ENCODE data around the gene KCNAB1.

The KCNAB1 gene

DNA sequence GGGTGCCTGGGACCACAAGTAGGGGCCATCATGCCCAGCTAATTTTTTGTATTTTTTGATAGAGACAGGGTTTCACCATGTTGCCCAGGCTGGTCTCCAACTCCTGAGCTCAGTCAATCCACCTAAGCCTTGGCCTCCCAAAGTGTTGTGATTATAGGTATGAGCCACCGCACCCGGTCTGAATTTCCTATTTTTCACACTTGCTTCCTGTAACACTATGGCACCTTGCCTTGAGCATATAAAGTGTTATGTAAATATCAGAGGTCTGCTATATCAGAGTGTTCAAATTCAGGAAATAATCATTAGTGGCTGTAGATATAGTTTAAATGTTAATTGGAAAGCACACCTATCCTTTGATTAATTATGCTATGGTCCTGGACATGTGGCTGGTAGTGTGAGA lies 165.2 kb downstream of the KCNAB1 start:
- no peak overlapping the region for H3K4me3 ChIP-seq (ENCODE audit: low read length)
- DNase-seq (ENCODE audit: low read depth) = no peak
- TF ChIP-seq, protein P1, sequence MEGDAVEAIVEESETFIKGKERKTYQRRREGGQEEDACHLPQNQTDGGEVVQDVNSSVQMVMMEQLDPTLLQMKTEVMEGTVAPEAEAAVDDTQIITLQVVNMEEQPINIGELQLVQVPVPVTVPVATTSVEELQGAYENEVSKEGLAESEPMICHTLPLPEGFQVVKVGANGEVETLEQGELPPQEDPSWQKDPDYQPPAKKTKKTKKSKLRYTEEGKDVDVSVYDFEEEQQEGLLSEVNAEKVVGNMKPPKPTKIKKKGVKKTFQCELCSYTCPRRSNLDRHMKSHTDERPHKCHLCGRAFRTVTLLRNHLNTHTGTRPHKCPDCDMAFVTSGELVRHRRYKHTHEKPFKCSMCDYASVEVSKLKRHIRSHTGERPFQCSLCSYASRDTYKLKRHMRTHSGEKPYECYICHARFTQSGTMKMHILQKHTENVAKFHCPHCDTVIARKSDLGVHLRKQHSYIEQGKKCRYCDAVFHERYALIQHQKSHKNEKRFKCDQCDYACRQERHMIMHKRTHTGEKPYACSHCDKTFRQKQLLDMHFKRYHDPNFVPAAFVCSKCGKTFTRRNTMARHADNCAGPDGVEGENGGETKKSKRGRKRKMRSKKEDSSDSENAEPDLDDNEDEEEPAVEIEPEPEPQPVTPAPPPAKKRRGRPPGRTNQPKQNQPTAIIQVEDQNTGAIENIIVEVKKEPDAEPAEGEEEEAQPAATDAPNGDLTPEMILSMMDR (IDR thresholded peaks at IDR 0.05; ENCODE audit: insufficient read depth, low read depth, low read length, missing control alignments) = no peak

DNA sequence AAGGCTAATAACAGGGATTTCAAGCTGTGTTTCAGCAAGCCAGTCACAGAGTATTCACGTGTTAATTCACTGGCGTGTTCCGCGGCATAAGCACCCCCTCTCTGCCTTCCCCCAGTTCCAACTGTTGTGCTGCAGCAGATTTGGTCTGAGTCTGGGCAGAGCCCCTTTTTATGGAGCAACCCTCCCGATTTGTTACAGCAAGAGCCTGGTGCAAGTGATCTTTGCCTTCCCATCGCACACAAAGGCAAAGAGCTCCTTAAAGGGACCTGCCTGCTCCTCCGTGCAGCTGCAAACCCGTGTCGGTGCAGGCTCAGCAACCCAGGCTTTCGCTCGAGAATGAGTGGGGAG lies 170.5 kb downstream of the KCNAB1 start:
- H3K4me3 ChIP-seq (ENCODE audit: low read length) = no peak overlapping the region
- DNase-seq (ENCODE audit: low read depth) = no peak
- TF ChIP-seq, protein P1 (IDR thresholded peaks at IDR 0.05; ENCODE audit: insufficient read depth, low read depth, low read length, missing control alignments) = no peak

DNA sequence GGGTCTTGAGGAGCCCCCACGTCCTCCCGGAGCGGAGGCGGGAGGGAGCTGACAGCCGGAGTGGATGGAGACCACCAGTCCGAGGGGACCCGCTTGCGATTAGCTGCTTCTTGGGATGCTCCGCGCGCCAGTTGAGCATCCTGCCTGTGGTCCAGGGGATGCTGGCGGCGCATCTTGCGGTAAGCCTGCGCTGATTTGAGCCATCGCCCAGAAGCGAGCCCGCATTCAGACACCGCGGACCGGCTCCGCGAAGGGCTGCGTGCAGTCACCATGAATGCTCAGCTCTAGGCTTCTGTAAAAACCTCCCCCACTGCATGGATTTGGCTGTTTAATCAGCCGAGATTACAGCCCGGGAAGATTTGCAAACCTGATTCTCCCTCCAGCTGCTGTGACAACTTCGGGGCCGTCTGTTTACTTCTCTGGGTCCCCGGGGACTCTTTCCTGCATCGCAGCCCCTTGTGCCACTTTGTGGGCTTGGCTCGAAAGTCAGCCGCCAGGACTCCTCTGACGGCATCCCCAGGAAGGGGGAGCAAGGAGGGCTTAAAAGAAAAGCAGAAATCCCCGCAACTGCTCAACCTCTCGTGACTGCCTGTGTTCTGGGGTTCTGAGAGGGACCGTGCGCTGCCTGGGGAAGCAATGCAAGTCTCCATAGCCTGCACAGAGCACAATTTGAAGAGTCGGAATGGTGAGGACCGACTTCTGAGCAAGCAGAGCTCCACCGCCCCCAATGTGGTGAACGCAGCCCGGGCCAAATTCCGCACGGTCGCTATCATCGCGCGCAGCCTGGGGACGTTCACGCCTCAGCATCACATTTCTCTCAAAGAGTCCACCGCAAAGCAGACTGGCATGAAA lies 171.1 kb downstream of the KCNAB1 start:
- peak; percentile 4 for DNase-seq (ENCODE audit: low read depth)
- TF ChIP-seq, protein P1 (IDR thresholded peaks at IDR 0.05; ENCODE audit: insufficient read depth, low read depth, low read length, missing control alignments) = no peak
- no peak overlapping the region for H3K4me3 ChIP-seq (ENCODE audit: low read length)

DNA sequence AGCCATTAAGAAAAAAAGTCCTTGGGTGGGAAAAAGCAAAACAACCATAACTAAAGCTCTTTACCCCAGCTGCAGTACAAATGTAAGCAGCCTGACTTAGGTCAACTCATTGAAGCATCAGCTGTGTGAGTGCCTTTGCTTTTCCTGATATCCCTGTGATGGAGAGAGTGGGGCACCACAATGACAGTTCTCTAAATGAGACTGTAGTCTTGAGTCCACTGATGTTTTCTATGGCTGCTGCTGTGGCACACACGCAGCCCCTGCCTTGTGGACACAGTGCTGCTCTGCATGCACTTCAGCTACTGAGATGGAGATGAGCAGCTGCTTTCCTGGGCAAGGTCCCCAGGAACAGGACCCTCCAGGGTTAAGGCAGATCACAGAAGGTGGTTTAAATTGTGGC lies 173.2 kb downstream of the KCNAB1 start:
- H3K4me3 ChIP-seq (ENCODE audit: low read length) = no peak overlapping the region
- DNase-seq (ENCODE audit: low read depth) = no peak
- TF ChIP-seq, protein P1 (IDR thresholded peaks at IDR 0.05; ENCODE audit: insufficient read depth, low read depth, low read length, missing control alignments) = no peak

DNA sequence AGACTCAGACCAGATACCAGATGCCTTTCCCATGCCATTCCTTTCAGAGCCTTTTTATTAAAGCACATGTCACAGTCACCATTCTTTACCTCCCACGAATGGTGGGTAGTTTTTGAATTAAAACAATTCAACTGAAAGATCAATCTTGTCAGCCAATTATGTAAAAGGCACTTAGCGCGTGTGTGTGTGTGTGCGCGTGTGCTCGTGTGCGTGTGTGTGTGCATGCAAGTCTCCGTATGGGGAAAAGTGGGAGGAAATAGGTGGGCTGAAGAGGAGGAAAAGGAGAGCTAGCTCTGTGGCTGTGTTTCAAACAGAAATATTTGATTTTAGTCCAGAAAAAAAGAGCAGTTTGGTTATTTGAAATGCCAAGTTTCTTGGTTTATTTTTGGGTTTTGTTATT lies 177.2 kb downstream of the KCNAB1 start:
- H3K4me3 ChIP-seq (ENCODE audit: low read length) = no peak overlapping the region
- TF ChIP-seq, protein P1 (IDR thresholded peaks at IDR 0.05; ENCODE audit: insufficient read depth, low read depth, low read length, missing control alignments) = no peak
- no peak for DNase-seq (ENCODE audit: low read depth)

DNA sequence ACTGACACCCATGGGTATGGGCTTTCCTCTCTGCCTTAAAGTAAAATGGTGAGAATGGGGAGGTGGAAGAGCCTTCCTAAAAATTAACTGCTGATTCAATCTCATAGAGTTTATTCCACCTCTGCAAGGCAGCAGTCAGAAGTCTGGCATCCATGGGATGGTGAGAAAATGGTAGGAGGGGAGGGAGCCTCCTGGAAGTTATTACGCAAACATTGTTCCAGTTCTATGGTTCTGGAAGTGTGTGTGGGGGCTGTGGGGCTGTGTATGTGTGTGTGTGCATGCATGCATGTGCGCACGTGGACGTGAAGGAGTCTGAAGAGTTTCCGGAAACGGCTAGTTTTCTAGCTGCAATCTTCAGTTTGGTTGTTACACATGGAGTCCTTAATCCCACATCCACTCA lies 177.6 kb downstream of the KCNAB1 start:
- DNase-seq (ENCODE audit: low read depth) = no peak
- no peak overlapping the region for H3K4me3 ChIP-seq (ENCODE audit: low read length)
- TF ChIP-seq, protein P1 (IDR thresholded peaks at IDR 0.05; ENCODE audit: insufficient read depth, low read depth, low read length, missing control alignments) = no peak

DNA sequence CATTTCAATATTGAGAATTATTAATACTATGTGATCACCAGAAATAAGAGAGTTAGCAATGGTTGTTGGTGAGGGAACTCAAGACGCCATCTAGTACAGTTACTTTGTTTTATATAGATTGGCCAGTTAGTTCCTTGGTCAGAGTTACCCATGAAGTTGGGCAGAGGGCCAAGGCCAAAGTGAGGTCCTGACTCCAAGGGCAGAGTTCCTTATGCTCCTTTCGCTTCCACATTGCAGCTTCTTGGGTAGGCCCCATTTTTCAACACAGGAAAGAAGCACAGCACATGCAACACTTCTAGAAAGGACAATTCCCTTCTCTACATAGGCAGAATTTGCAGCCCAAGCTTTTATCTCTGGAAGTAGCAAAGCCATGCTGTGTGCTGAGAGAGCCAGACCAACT lies 178.6 kb downstream of the KCNAB1 start:
- TF ChIP-seq, protein P1 (IDR thresholded peaks at IDR 0.05; ENCODE audit: insufficient read depth, low read depth, low read length, missing control alignments) = no peak
- DNase-seq (ENCODE audit: low read depth) = no peak
- H3K4me3 ChIP-seq (ENCODE audit: low read length) = no peak overlapping the region
